Thyroid gland (tissue), 4 donors: ENCODE results near the gene SPATA31C1. TPM values are rescaled to one million over a fixed set of nuclear protein-coding genes. Genes with fewer than 3 reads are reported as not detected.

ENCODE experiments used
- DNase-seq, 2 donors: peaks; one replicate each; pipeline ENCODE4 v3.0.0-alpha.2; 2019
- H3K27ac ChIP-seq, 3 donors: fragments of 200-600 bp; sonication (generic); 1 replicate in 2 of 3; 2 replicates in 1 of 3; pipeline ENCODE4 v1.5.1; 2016 to 2019; ENCODE audit warnings: mild to moderate bottlenecking in 1 of 3, moderate library complexity in 1 of 3
- H3K27me3 ChIP-seq: fragments of 200-600 bp; sonication (generic); one replicate; pipeline ENCODE4 v1.5.1; 2019
- H3K36me3 ChIP-seq, 2 donors: fragments of 200-600 bp; sonication (generic); one replicate each; pipeline ENCODE4 v1.5.1; 2016 to 2019
- H3K4me1 ChIP-seq, 2 donors: fragments of 200-600 bp; sonication (generic); one replicate each; pipeline ENCODE4 v1.5.1; 2017 to 2019
- H3K4me3 ChIP-seq, 3 donors: fragments of 200-600 bp; sonication (generic); replicated peaks in 1 of 3; 1 replicate in 2 of 3; 2 replicates in 1 of 3; pipeline ENCODE4 v1.5.1; 2016; ENCODE audit warnings: mild to moderate bottlenecking in 1 of 3
- H3K9me3 ChIP-seq: fragments of 200-600 bp; sonication (generic); one replicate; pipeline ENCODE4 v1.5.1; 2017
- CTCF ChIP-seq, 6 experiments: fragments of 200-600 bp in 3 of 6; fragments of 450-650 bp in 3 of 6; sonication (generic) in 3 of 6; IDR thresholded peaks; one replicate each; pipeline ENCODE4 v1.5.1; 2016 to 2019; ENCODE audit warnings: antibody characterized with exemption in 6 of 6, mild to moderate bottlenecking in 2 of 6, inconsistent platforms in 1 of 6, moderate library complexity in 1 of 6
- POLR2A ChIP-seq, 2 donors: fragments of 450-650 bp; IDR thresholded peaks; one replicate each; pipeline ENCODE4 v1.6.1; 2017; ENCODE audit warnings: antibody characterized with exemption in 2 of 2, mild to moderate bottlenecking in 2 of 2, moderate library complexity in 1 of 2
- WGBS, 2 donors: methylation state at CpG; one replicate each; pipeline ENCODE4 v1.1.5; 2017; 5-methylcytosine and 5-hydroxymethylcytosine counted together
- intact Hi-C: fragments of 100-400 bp; cut with DNase I; formaldehyde crosslinking; loops from one replicate; pipeline ENCODE4 v1.15.1; 2023
- total RNA-seq, 4 donors: library from RNA; depleted of rRNA; stranded (reverse); fragments of >200 nt; gene quantifications; one replicate each; pipeline ENCODE4 v1.2.3, GENCODE V29; 2016

Gene SPATA31C1
- total RNA-seq, 4 donors from 2014 or later = not detected

- Histone ChIP-seq H3K27me3 (no peaks in the 10 kb centered on the region), H3K27ac (no peak overlapping the region), H3K4me1 (no peaks in the 10 kb centered on the region), H3K9me3 (no peaks in the 10 kb centered on the region), H3K4me3 (no peak overlapping the region), H3K36me3 (no peaks in the 10 kb centered on the region)
- intact Hi-C loops = no loop called here
- WGBS, 2 donors = 93 to 100% methylated on average over 3 to 5 of the region's 5 CpGs
- TF ChIP-seq CTCF (IDR thresholded peaks at IDR 0.05) (no peak), POLR2A (IDR thresholded peaks at IDR 0.05) (no peak)
- no peak for DNase-seq
Observed at GRCh38 chr9:87876708-87877107, 41.1 kb upstream of the SPATA31C1 start.

- H3K9me3 ChIP-seq = no peaks in the 10 kb centered on the region
- WGBS, 2 donors = 73 to 88% methylated on average over 1 of the region's 1 CpG
- DNase-seq = no peak
- H3K36me3 ChIP-seq = no peaks in the 10 kb centered on the region
- no peak overlapping the region for H3K4me3 ChIP-seq
- intact Hi-C loops = no loop called here
- H3K27me3 ChIP-seq = no peaks in the 10 kb centered on the region
- no peak for TF ChIP-seq POLR2A (IDR thresholded peaks at IDR 0.05)
- no peak for TF ChIP-seq CTCF (IDR thresholded peaks at IDR 0.05)
- H3K27ac ChIP-seq = no peak overlapping the region
- H3K4me1 ChIP-seq = no peaks in the 10 kb centered on the region
Observed at GRCh38 chr9:87878989-87879511, 38.7 kb upstream of the SPATA31C1 start.

DNA sequence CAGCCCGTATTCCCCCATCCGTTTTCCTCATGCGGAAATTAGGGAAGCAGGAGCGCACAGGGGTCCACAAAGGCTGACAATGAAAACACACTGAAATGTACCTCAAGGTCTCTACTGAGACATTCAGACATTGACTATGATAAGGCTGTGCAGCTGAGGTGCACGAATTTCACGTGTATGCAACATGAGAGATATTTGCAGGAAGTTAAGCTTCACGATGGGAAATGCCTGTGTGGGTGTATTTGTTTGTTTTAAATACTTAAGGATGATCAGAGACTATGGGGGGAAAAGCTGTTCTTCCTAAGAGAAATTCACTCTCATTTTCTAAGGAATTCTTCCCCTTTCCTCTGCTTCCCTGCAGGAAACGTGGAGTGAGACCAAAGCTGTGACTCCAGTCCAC lies 37.6 kb upstream of the SPATA31C1 start:
- no peak overlapping the region for H3K27ac ChIP-seq
- no peak for DNase-seq
- intact Hi-C loops = no loop called here
- H3K36me3 ChIP-seq = no peaks in the 10 kb centered on the region
- no peaks in the 10 kb centered on the region for H3K4me1 ChIP-seq
- WGBS, 2 donors = 56 to 78% methylated on average over 8 of the region's 8 CpGs
- no peak overlapping the region for H3K4me3 ChIP-seq
- no peaks in the 10 kb centered on the region for H3K27me3 ChIP-seq
- TF ChIP-seq POLR2A (IDR thresholded peaks at IDR 0.05) = no peak
- no peak for TF ChIP-seq CTCF (IDR thresholded peaks at IDR 0.05)
- no peaks in the 10 kb centered on the region for H3K9me3 ChIP-seq

GRCh38 chr9:87880683-87881082 lies 37.1 kb upstream of the SPATA31C1 start:
- H3K4me1 ChIP-seq = no peaks in the 10 kb centered on the region
- no peak for DNase-seq
- H3K9me3 ChIP-seq = no peaks in the 10 kb centered on the region
- H3K27ac ChIP-seq = no peak overlapping the region
- TF ChIP-seq POLR2A (IDR thresholded peaks at IDR 0.05) = no peak
- no peak for TF ChIP-seq CTCF (IDR thresholded peaks at IDR 0.05)
- no peaks in the 10 kb centered on the region for H3K36me3 ChIP-seq
- WGBS, 2 donors = 72 to 82% methylated on average over 6 of the region's 6 CpGs
- intact Hi-C loops = no loop called here
- H3K27me3 ChIP-seq = no peaks in the 10 kb centered on the region
- H3K4me3 ChIP-seq = no peak overlapping the region

DNA sequence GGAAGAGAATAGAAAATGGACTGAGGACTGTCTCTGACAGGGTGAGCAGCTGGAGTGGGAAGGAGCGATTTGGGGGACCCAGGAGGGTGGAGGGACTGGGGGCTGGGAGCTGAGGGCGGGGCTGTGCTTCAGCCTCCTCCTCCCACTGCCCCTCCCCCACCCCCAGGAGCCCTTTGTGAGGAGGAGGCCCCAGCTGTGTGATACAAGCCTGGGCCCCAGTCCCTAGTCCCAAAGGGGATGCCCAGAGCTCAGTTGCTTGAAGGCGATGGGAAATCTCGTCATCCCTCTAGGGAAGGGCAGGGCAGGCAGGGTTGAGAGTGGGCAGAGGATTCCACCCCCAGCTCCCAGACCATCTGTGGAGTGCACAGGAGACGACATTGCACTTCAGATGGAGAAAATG lies 35.1 kb upstream of the SPATA31C1 start, which contains the start of gene SPATA31E1:
Gene SPATA31E1, plus strand, starts transcription at position 251 of the 400 bp plus-strand sequence. Its CDS starts 15 bp downstream, at position 266.
- H3K4me1 ChIP-seq = no peaks in the 10 kb centered on the region
- no peak within 1 kb of the TSS for H3K4me3 ChIP-seq
- no peaks in the 10 kb centered on the region for H3K27me3 ChIP-seq
- H3K36me3 ChIP-seq = no peaks in the 10 kb centered on the region
- WGBS, 2 donors = 64 to 69% methylated on average over 3 to 5 of the region's 5 CpGs
- intact Hi-C loops = no loop called here
- DNase-seq = no peak
- no peak within 1 kb of the TSS for H3K27ac ChIP-seq
- TF ChIP-seq POLR2A (IDR thresholded peaks at IDR 0.05) (no peak), CTCF (IDR thresholded peaks at IDR 0.05) (no peak)
- H3K9me3 ChIP-seq = no peaks in the 10 kb centered on the region
